ENCODE measurements around the gene CD2AP. TPM values are rescaled to one million over a fixed set of nuclear protein-coding genes. Genes with fewer than 3 reads are reported as not detected.
A peak's percentile ranks its signal among the peaks of the same experiment; 100 is the strongest.

The CD2AP gene
- total RNA-seq, 2 donors from 2014 or later = 34.4 to 45.3 TPM

DNA sequence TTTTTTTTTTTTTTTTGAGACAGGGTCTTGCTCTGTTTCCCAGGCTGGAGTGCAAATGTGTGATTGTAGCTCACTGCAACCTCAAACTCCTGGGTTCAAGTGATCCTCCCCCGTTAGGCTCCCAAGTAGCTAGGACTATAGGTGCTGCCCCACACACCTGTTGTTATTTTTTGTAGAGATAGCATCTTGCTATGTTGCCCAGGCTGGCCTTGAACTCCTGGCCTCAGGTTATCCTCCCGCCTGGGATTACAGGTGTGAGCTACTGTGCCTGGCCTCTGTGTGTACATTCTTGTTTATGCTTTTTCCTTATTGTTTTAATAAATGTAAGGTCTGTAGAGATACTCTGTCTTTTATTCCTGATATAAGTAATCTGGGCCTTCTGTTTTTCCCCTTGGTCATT lies 14.8 kb downstream of the CD2AP start:
- H3K4me1 Mint-ChIP-seq = peaks cover 47% of the 10 kb centered on the region
- H3K9me3 ChIP-seq (ENCODE audit: control insufficient read depth, low read length, poor library complexity, severe bottlenecking) = no peaks in the 10 kb centered on the region
- H3K4me3 Mint-ChIP-seq = no peak overlapping the region
- ATAC-seq = no peak
- no peak for DNase-seq
- H3K27ac Mint-ChIP-seq = no peak overlapping the region
- no peaks in the 10 kb centered on the region for H3K27me3 Mint-ChIP-seq
- H3K36me3 Mint-ChIP-seq (ENCODE audit: low read depth) = peaks cover 4% of the 10 kb centered on the region

DNA sequence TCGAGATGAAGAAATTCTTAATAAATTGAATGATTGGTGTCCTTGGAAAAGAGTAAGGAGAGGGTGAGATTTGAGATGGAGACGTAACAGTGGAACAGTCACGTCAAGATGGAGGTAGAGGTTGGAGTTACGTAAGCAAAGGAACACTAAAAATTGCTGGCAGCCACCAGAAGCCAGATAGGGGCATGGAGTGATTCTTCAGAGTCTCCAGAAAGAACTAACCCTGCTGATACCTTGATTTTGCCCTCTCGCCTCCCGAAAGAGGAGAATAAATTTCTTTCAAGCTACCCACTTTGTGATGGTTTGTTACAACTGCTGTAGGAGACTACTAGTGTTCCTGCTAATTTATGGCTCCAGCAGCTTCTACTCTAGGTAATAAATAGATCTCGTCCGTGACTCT lies 17.6 kb downstream of the CD2AP start:
- H3K27ac Mint-ChIP-seq = no peak overlapping the region
- no peaks in the 10 kb centered on the region for H3K27me3 Mint-ChIP-seq
- no peaks in the 10 kb centered on the region for H3K9me3 ChIP-seq (ENCODE audit: control insufficient read depth, low read length, poor library complexity, severe bottlenecking)
- H3K4me1 Mint-ChIP-seq = peaks cover 60% of the 10 kb centered on the region
- no peak for ATAC-seq
- H3K36me3 Mint-ChIP-seq (ENCODE audit: low read depth) = peaks cover 4% of the 10 kb centered on the region
- no peak overlapping the region for H3K4me3 Mint-ChIP-seq
- DNase-seq = no peak

DNA sequence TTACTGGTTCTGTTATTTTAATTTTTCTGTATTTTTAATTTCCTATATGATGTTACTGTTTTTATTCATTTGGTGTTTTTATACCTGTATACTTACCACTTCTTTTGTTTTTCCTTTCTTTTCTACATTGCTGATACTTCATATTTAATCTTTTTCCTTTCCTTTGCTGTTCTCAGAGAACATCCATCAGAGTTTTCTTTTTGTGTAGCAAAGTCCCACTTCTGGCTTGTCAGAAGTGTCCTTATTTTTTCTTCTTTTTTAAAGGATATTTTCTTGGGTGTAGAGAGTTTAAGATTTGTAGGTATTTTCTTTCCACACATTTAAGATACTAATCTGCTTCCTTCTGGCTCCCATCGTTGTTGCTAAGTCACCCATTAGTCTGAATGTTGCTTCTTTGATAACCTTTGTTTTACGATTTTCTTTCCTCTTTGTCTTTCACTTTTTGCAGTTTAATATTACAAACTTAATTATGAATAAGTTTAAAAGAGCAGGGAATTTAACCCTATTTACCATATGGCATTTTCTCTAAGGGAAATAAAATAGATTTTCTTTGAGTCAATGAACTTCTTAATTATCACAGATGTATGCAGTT lies 18.5 kb downstream of the CD2AP start:
- H3K4me3 Mint-ChIP-seq = no peak overlapping the region
- peaks cover 60% of the 10 kb centered on the region for H3K4me1 Mint-ChIP-seq
- DNase-seq = no peak
- H3K36me3 Mint-ChIP-seq (ENCODE audit: low read depth) = peaks cover 4% of the 10 kb centered on the region
- H3K27ac Mint-ChIP-seq = peak overlapping the region; percentile 71
- H3K9me3 ChIP-seq (ENCODE audit: control insufficient read depth, low read length, poor library complexity, severe bottlenecking) = no peaks in the 10 kb centered on the region
- ATAC-seq = no peak
- no peaks in the 10 kb centered on the region for H3K27me3 Mint-ChIP-seq

GRCh38 chr6:47496935-47497579 lies 19.5 kb downstream of the CD2AP start:
- DNase-seq (no peak), ATAC-seq (no peak)
- Mint-ChIP-seq H3K27ac (no peak overlapping the region), H3K4me3 (peak overlapping the region; percentile 21), H3K36me3 (ENCODE audit: low read depth) (peaks cover 4% of the 10 kb centered on the region), H3K27me3 (no peaks in the 10 kb centered on the region), H3K4me1 (peaks cover 62% of the 10 kb centered on the region)
- H3K9me3 ChIP-seq (ENCODE audit: control insufficient read depth, low read length, poor library complexity, severe bottlenecking) = no peaks in the 10 kb centered on the region

DNA sequence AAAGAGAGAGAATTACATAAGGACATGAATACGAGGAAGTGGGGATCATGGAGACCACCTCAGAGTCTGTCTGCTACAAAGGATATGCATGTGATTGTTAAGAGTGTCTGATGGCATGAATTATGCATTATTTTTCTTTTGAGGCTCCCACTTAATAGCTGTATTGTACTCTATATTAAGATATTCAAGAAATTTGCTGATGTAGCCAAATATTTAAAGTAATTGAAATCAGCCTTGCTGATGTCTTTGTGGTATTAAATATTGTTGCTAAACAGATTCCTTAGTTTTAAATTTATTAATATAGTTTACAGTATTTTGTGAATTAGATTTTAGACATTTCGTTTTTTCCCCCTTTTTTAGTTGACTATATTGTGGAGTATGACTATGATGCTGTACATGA lies 25.3 kb downstream of the CD2AP start:
- ATAC-seq (no peak), DNase-seq (no peak)

DNA sequence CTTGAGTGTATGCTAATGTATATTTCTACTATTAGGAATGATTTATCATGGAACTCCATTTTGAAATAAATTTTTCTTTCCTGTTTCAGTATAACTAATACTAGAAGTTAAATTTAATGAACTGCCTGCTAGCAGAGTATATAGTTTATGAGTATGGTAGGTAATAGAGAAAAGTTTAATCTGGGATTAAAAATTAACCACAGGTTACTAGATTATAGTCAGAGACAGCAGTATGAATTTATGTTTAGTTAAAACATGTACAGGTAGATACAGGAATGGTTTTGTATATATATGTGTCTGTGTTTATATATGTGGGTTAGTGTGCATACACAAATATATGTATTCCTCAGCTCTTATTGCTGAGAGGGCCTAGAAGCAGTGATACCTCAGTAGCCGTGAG lies 32.3 kb downstream of the CD2AP start:
- Mint-ChIP-seq H3K4me3 (no peak overlapping the region), H3K27ac (no peak overlapping the region), H3K4me1 (peaks cover 15% of the 10 kb centered on the region), H3K36me3 (ENCODE audit: low read depth) (peaks cover 7% of the 10 kb centered on the region), H3K27me3 (no peaks in the 10 kb centered on the region)
- H3K9me3 ChIP-seq (ENCODE audit: control insufficient read depth, low read length, poor library complexity, severe bottlenecking) = no peaks in the 10 kb centered on the region
- ATAC-seq (no peak), DNase-seq (no peak)

More for the DNA sequence above, 25.3 kb downstream of the CD2AP start:
- no peaks in the 10 kb centered on the region for H3K9me3 ChIP-seq (ENCODE audit: control insufficient read depth, low read length, poor library complexity, severe bottlenecking)
- Mint-ChIP-seq H3K27ac (peak overlapping the region; percentile 37), H3K27me3 (no peaks in the 10 kb centered on the region), H3K36me3 (ENCODE audit: low read depth) (peaks cover 3% of the 10 kb centered on the region), H3K4me3 (no peak overlapping the region), H3K4me1 (peaks cover 29% of the 10 kb centered on the region)

GRCh38 chr6:47512872-47513271 lies 35.3 kb downstream of the CD2AP start:
- peaks cover 4% of the 10 kb centered on the region for H3K36me3 Mint-ChIP-seq (ENCODE audit: low read depth)
- no peak overlapping the region for H3K4me3 Mint-ChIP-seq
- no peaks in the 10 kb centered on the region for H3K9me3 ChIP-seq (ENCODE audit: control insufficient read depth, low read length, poor library complexity, severe bottlenecking)
- ATAC-seq = no peak
- no peaks in the 10 kb centered on the region for H3K27me3 Mint-ChIP-seq
- peaks cover 17% of the 10 kb centered on the region for H3K4me1 Mint-ChIP-seq
- no peak overlapping the region for H3K27ac Mint-ChIP-seq
- no peak for DNase-seq

GRCh38 chr6:47519279-47519678 lies 41.7 kb downstream of the CD2AP start:
- peak overlapping the region; percentile 79 for H3K27ac Mint-ChIP-seq
- no peaks in the 10 kb centered on the region for H3K36me3 Mint-ChIP-seq (ENCODE audit: low read depth)
- no peak for ATAC-seq
- no peak for DNase-seq
- H3K4me3 Mint-ChIP-seq = no peak overlapping the region
- H3K27me3 Mint-ChIP-seq = no peaks in the 10 kb centered on the region
- H3K4me1 Mint-ChIP-seq = peaks cover 37% of the 10 kb centered on the region
- H3K9me3 ChIP-seq (ENCODE audit: control insufficient read depth, low read length, poor library complexity, severe bottlenecking) = no peaks in the 10 kb centered on the region

DNA sequence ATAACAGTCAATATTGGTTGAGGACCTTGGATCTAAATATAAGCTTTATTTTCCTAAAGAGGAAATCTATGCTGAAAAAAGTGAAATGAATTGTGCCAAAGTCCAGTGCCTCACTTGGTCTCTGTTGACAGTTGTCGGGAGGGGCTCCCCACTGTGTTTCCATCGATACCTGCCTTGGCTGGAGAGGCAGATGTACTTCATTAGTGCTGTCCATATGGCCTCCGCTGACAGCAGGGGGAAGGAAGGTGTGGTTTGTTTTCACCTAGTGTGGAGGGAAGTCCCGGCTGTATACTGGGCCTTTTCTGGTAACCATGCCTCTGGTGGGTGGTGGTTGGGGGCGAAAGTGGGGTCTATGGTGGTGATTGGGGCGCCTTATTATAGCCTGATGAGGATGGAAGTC lies 42.7 kb downstream of the CD2AP start:
- ATAC-seq (no peak), DNase-seq (no peak)
- no peaks in the 10 kb centered on the region for H3K9me3 ChIP-seq (ENCODE audit: control insufficient read depth, low read length, poor library complexity, severe bottlenecking)
- Mint-ChIP-seq H3K27ac (peak overlapping the region; percentile 79), H3K4me3 (peak overlapping the region; percentile 19), H3K27me3 (no peaks in the 10 kb centered on the region), H3K4me1 (peaks cover 38% of the 10 kb centered on the region), H3K36me3 (ENCODE audit: low read depth) (no peaks in the 10 kb centered on the region)

DNA sequence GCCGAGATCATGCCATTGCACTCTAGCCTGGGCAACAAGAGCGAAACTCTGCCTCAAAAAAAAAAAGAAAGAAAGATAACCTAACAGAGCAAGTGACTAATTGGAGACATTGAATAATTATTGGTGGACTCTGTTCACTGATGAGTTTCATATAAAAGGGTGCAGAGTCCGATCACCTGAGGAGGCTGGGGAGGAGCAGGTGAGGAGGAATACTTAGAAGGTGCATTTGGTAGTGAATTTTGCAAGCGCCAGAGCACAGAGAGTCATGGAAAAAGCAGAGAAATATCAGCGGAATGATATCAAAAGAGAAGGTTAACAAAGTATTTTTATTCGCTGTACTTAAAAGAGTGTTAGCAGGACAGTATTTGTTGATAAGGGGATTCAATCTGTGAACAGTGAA lies 44.4 kb downstream of the CD2AP start:
- Mint-ChIP-seq H3K27ac (no peak overlapping the region), H3K36me3 (ENCODE audit: low read depth) (no peaks in the 10 kb centered on the region), H3K27me3 (no peaks in the 10 kb centered on the region)

GRCh38 chr6:47524136-47524845 lies 46.7 kb downstream of the CD2AP start:
- H3K27ac Mint-ChIP-seq = no peak overlapping the region
- peaks cover 36% of the 10 kb centered on the region for H3K4me1 Mint-ChIP-seq
- no peak for DNase-seq
- no peaks in the 10 kb centered on the region for H3K27me3 Mint-ChIP-seq
- no peak for ATAC-seq
- H3K36me3 Mint-ChIP-seq (ENCODE audit: low read depth) = no peaks in the 10 kb centered on the region
- H3K4me3 Mint-ChIP-seq = no peak overlapping the region
- no peaks in the 10 kb centered on the region for H3K9me3 ChIP-seq (ENCODE audit: control insufficient read depth, low read length, poor library complexity, severe bottlenecking)

More for the DNA sequence above, 44.4 kb downstream of the CD2AP start:
- Mint-ChIP-seq H3K4me3 (no peak overlapping the region), H3K4me1 (peaks cover 42% of the 10 kb centered on the region)
- DNase-seq (no peak), ATAC-seq (no peak)
- H3K9me3 ChIP-seq (ENCODE audit: control insufficient read depth, low read length, poor library complexity, severe bottlenecking) = no peaks in the 10 kb centered on the region

- Mint-ChIP-seq H3K36me3 (ENCODE audit: low read depth) (no peaks in the 10 kb centered on the region), H3K4me1 (peaks cover 30% of the 10 kb centered on the region), H3K27ac (no peak overlapping the region), H3K27me3 (no peaks in the 10 kb centered on the region), H3K4me3 (no peak overlapping the region)
- no peak for DNase-seq
- no peak for ATAC-seq
- H3K9me3 ChIP-seq (ENCODE audit: control insufficient read depth, low read length, poor library complexity, severe bottlenecking) = no peaks in the 10 kb centered on the region
These were observed 47.9 kb downstream of the CD2AP start for GRCh38 chr6:47525330-47526057.

DNA sequence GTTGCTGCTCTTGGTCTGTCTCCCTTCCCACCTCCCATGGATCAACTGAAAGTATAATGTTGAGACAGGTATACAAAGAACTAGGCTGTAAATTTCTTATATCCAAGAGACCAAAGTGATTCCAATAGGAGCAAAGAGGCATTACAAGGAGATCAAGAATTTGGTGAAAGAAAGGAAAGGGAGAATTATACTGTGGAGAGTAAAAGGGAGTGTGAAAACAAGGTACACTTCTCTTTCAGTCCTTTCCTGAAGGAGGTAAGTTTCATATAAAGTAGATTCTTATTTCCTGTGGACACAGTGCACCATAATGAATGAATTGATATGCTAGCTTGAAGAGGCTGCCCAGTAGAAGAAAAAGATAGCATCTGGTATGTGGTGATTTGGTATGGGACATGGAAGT lies 49.7 kb downstream of the CD2AP start:
- Mint-ChIP-seq H3K4me1 (peaks cover 23% of the 10 kb centered on the region), H3K27ac (no peak overlapping the region), H3K36me3 (ENCODE audit: low read depth) (no peaks in the 10 kb centered on the region), H3K27me3 (no peaks in the 10 kb centered on the region), H3K4me3 (no peak overlapping the region)
- ATAC-seq = no peak
- DNase-seq = no peak
- no peaks in the 10 kb centered on the region for H3K9me3 ChIP-seq (ENCODE audit: control insufficient read depth, low read length, poor library complexity, severe bottlenecking)
